ENCODE measurements around the gene GPNMB.

DNA sequence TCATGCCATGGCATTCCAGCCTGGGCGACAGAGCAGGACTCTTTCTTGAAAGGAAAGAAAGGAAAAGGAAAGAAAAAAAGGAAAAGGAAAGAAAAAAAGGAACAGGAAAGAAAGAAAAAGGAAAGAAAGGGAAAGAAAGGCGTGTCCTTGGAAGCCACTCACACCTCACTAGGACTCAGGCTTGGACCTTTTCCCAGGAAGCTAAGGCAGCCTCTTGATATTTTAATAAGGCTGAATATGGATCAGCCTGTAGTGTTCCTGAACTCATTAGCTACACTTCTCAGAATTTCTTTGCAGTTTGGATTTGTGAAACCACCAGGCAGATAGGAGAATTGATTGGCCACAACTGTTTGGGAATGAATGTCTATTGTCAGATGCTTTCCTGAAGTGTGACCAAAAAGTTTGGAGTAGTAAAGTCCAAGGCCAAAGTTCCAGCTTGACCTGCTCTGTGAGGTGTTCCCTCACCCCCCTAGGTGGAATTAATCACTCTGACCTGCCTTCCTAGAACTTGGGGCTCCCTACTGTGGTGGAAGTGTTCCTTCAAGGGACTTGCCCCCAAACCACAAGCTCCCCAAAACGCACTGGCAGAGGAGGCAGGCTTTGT is 45.5 kb downstream of the GPNMB start:
- TF ChIP-seq BCL3 (CRISPR knock-in tag; IDR thresholded peaks at IDR 0.05) (no peak), AGO1 (IDR thresholded peaks at IDR 0.05; ENCODE audit: low read depth, low read length, poor library complexity, severe bottlenecking) (no peak), NFKB2 (CRISPR knock-in tag; IDR thresholded peaks at IDR 0.05; ENCODE audit: borderline replicate concordance) (no peak), ATF3 (CRISPR knock-in tag; IDR thresholded peaks at IDR 0.05) (no peak), U2AF1 (optimal IDR thresholded peaks at IDR 0.05; ENCODE audit: low read depth, low read length) (no peak), CEBPB (IDR thresholded peaks at IDR 0.05; ENCODE audit: borderline replicate concordance, low read depth, low read length) (no peak), NR1H2 (CRISPR knock-in tag; IDR thresholded peaks at IDR 0.05; ENCODE audit: borderline replicate concordance, low read depth) (no peak), MAF1 (CRISPR knock-in tag; IDR thresholded peaks at IDR 0.05; ENCODE audit: borderline replicate concordance) (no peak)

All from HepG2 (cell line).